Testis (tissue), 3 donors: ENCODE results near the gene IL1RAPL2. TPM values are rescaled to one million over a fixed set of nuclear protein-coding genes. Genes with fewer than 3 reads are reported as not detected.

Experiments used
- DNase-seq: peaks from one replicate; pipeline ENCODE4 v3.0.0-alpha.2; 2019
- H3K27ac ChIP-seq, 2 donors: fragments of 200-600 bp; sonication (generic); one replicate each; pipeline ENCODE4 v1.5.1; 2019
- H3K27me3 ChIP-seq: fragments of 200-600 bp; sonication (generic); one replicate; pipeline ENCODE4 v1.5.1; 2019
- H3K36me3 ChIP-seq: fragments of 200-600 bp; sonication (generic); one replicate; pipeline ENCODE4 v1.5.1; 2017; ENCODE audit warnings: low read depth; ENCODE audit errors: missing control alignments
- H3K4me1 ChIP-seq: fragments of 200-600 bp; sonication (generic); one replicate; pipeline ENCODE4 v1.5.1; 2019
- H3K4me3 ChIP-seq, 2 donors: fragments of 200-600 bp; sonication (generic); one replicate each; pipeline ENCODE4 v1.5.1; 2017 to 2019
- H3K9me3 ChIP-seq: fragments of 200-600 bp; sonication (generic); one replicate; pipeline ENCODE4 v1.5.1; 2017
- CTCF ChIP-seq, 3 experiments: fragments of 450-650 bp in 2 of 3; fragments of 200-600 bp in 1 of 3; sonication (generic) in 1 of 3; IDR thresholded peaks; one replicate each; pipeline ENCODE4 v1.5.1; 2016 to 2019; ENCODE audit warnings: antibody characterized with exemption in 3 of 3, mild to moderate bottlenecking in 2 of 3, moderate library complexity in 1 of 3
- POLR2A ChIP-seq: fragments of 450-650 bp; IDR thresholded peaks from one replicate; pipeline ENCODE4 v1.6.1; 2017; ENCODE audit warnings: antibody characterized with exemption, mild to moderate bottlenecking, moderate library complexity
- WGBS, 2 donors: methylation state at CpG; one replicate each; pipeline ENCODE4 v1.1.5; 2018; 5-methylcytosine and 5-hydroxymethylcytosine counted together
- intact Hi-C: fragments of 100-400 bp; cut with DNase I; formaldehyde crosslinking; loops from one replicate; pipeline ENCODE4 v1.15.1; 2023; ENCODE audit warnings: low total_unique reads
- polyA plus RNA-seq: library from polyadenylated mRNA; stranded (reverse); fragments of 350-450 nt; fragmentation: Illumina TruSeq; extraction: RNeasy Lipid Tissue Mini Kit (QIAGEN cat#74804); gene quantifications from one replicate; pipeline ENCODE4 v1.2.3, GENCODE V29; 2014; ENCODE audit warnings: low read depth, low replicate concordance; ENCODE audit not compliant: insufficient read depth
- total RNA-seq, 2 donors: library from RNA; depleted of rRNA; stranded (reverse); fragments of >200 nt; gene quantifications; one replicate each; pipeline ENCODE4 v1.2.3, GENCODE V29; 2016

The IL1RAPL2 gene
- total and polyA plus RNA-seq, 3 donors from 2014 or later = 0.47 to 1.3 (median 1.2) TPM

- no peak overlapping the region for H3K27ac ChIP-seq
- no peaks in the 10 kb centered on the region for H3K36me3 ChIP-seq
- intact Hi-C loops = no loop called here
- no peaks in the 10 kb centered on the region for H3K4me1 ChIP-seq
- WGBS, 2 donors = 100% methylated on average over 5 of the region's 5 CpGs; no CpG with 5 or more reads in 1 of the 2 donors
- no peaks in the 10 kb centered on the region for H3K27me3 ChIP-seq
- TF ChIP-seq POLR2A = no peak
- no peak for TF ChIP-seq CTCF (IDR thresholded peaks at IDR 0.05)
- DNase-seq = no peak
- H3K4me3 ChIP-seq = no peak overlapping the region
- no peaks in the 10 kb centered on the region for H3K9me3 ChIP-seq
Measured at GRCh38 chrX:104647084-104647483, 81.1 kb downstream of the IL1RAPL2 start.

- Histone ChIP-seq H3K9me3 (no peaks in the 10 kb centered on the region), H3K4me3 (no peak overlapping the region), H3K4me1 (no peaks in the 10 kb centered on the region), H3K36me3 (no peaks in the 10 kb centered on the region), H3K27ac (no peak overlapping the region), H3K27me3 (no peaks in the 10 kb centered on the region)
- peak; percentile 67 for DNase-seq
- TF ChIP-seq CTCF (IDR thresholded peaks at IDR 0.05) = no peak
- TF ChIP-seq POLR2A = no peak
- intact Hi-C loops = no loop called here
- 23 to 27% methylated on average over 3 of the region's 3 CpGs for WGBS, 2 donors
Measured at GRCh38 chrX:104659005-104659744, 93.2 kb downstream of the IL1RAPL2 start.

GRCh38 chrX:104660092-104660491 lies 94.1 kb downstream of the IL1RAPL2 start:
- H3K4me3 ChIP-seq = no peak overlapping the region
- H3K27me3 ChIP-seq = no peaks in the 10 kb centered on the region
- no peak for DNase-seq
- H3K27ac ChIP-seq = no peak overlapping the region
- intact Hi-C loops = no loop called here
- TF ChIP-seq POLR2A (no peak), CTCF (IDR thresholded peaks at IDR 0.05) (no peak)
- WGBS, 2 donors = 68 to 71% methylated on average over 3 of the region's 3 CpGs
- H3K36me3 ChIP-seq = no peaks in the 10 kb centered on the region
- H3K4me1 ChIP-seq = no peaks in the 10 kb centered on the region
- no peaks in the 10 kb centered on the region for H3K9me3 ChIP-seq

GRCh38 chrX:104662694-104663093 lies 96.7 kb downstream of the IL1RAPL2 start:
- no peak for TF ChIP-seq POLR2A
- no peak for TF ChIP-seq CTCF (IDR thresholded peaks at IDR 0.05)
- Histone ChIP-seq H3K4me3 (no peak overlapping the region), H3K27ac (no peak overlapping the region), H3K27me3 (no peaks in the 10 kb centered on the region), H3K4me1 (no peaks in the 10 kb centered on the region), H3K36me3 (no peaks in the 10 kb centered on the region), H3K9me3 (no peaks in the 10 kb centered on the region)
- no peak for DNase-seq
- intact Hi-C loops = no loop called here

- 88 to 100% methylated on average over 1 of the region's 1 CpG for WGBS, 2 donors
- TF ChIP-seq CTCF (IDR thresholded peaks at IDR 0.05) = no peak
- TF ChIP-seq POLR2A = no peak
- Histone ChIP-seq H3K4me3 (no peak overlapping the region), H3K4me1 (no peaks in the 10 kb centered on the region), H3K27me3 (no peaks in the 10 kb centered on the region), H3K9me3 (no peaks in the 10 kb centered on the region), H3K27ac (no peak overlapping the region), H3K36me3 (no peaks in the 10 kb centered on the region)
- intact Hi-C loops = no loop called here
- no peak for DNase-seq
Measured at GRCh38 chrX:104665691-104666090, 99.7 kb downstream of the IL1RAPL2 start.
